ENCODE data around the gene OLFML2B.

DNA sequence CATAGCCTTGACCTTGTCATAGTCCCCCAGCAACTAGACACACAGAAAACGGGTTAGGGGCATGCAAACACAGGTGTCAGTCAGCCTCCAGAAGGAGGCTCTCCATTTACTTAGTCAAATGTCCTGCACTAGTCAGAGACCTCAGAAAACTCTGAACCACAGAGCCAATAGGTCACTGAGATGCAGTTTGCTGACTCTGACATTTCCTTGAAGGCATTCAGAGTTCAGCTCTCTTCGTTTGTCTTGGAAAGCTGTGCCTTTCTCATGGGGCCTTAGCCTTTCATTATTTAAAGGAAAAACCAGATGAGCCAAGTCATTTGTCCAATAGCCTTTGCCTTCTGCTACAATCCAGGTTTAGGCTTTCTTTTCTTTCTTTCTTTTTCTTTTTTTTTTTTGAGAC is 3.5 kb downstream of the OLFML2B start:
- TF ChIP-seq, protein P1, sequence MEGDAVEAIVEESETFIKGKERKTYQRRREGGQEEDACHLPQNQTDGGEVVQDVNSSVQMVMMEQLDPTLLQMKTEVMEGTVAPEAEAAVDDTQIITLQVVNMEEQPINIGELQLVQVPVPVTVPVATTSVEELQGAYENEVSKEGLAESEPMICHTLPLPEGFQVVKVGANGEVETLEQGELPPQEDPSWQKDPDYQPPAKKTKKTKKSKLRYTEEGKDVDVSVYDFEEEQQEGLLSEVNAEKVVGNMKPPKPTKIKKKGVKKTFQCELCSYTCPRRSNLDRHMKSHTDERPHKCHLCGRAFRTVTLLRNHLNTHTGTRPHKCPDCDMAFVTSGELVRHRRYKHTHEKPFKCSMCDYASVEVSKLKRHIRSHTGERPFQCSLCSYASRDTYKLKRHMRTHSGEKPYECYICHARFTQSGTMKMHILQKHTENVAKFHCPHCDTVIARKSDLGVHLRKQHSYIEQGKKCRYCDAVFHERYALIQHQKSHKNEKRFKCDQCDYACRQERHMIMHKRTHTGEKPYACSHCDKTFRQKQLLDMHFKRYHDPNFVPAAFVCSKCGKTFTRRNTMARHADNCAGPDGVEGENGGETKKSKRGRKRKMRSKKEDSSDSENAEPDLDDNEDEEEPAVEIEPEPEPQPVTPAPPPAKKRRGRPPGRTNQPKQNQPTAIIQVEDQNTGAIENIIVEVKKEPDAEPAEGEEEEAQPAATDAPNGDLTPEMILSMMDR (IDR thresholded peaks at IDR 0.05), result no peak
- no peak for TF ChIP-seq POLR2A (IDR thresholded peaks at IDR 0.05)

Measured in uterus (tissue), 2 donors.